PFSK-1 (cell line): ENCODE data around the gene POLR3E.

Source experiments
- FOXP2 ChIP-seq: optimal IDR thresholded peaks from 2 replicates; pipeline ENCODE3; 2011; ENCODE audit warnings: borderline replicate concordance, control low read depth, inconsistent platforms; ENCODE audit not compliant: insufficient read depth; ENCODE audit errors: extremely low read length, extremely low read depth
- POLR2AphosphoS5 ChIP-seq: IDR thresholded peaks from 2 replicates; pipeline ENCODE4 v1.6.1; 2012; ENCODE audit warnings: low read depth, mild to moderate bottlenecking, control low read depth, low read length, moderate library complexity
- REST ChIP-seq, 2 experiments: IDR thresholded peaks; 2 replicates each; pipeline versions ENCODE4 v1.6.1 to v1.8.0; 2011 to 2012; ENCODE audit warnings: low read depth in 2 of 2, low read length in 2 of 2, control low read depth in 1 of 2, inconsistent platforms in 1 of 2, mild to moderate bottlenecking in 1 of 2, moderate library complexity in 1 of 2; ENCODE audit not compliant: insufficient read depth in 1 of 2
- SIN3A ChIP-seq: IDR thresholded peaks from 2 replicates; pipeline ENCODE4 v1.6.1; 2012; ENCODE audit warnings: mild to moderate bottlenecking, low read length, moderate library complexity, borderline replicate concordance; ENCODE audit not compliant: insufficient read depth
- TAF1 ChIP-seq: IDR thresholded peaks from 2 replicates; pipeline ENCODE4 v1.6.1; 2012; ENCODE audit warnings: low read length, control low read depth, borderline replicate concordance; ENCODE audit not compliant: insufficient read depth

- TF ChIP-seq REST (IDR thresholded peaks at IDR 0.05; ENCODE audit: insufficient read depth in 1 of 2, low read depth in 2 of 2, low read length in 2 of 2) (no peak), POLR2AphosphoS5 (no peak), FOXP2 (no peak), SIN3A (no peak), TAF1 (no peak)
Observed at GRCh38 chr16:22313876-22314470, 16.8 kb downstream of the POLR3E start.
